ENCODE results near the gene BCL3.

The BCL3 gene

GRCh38 chr19:44738603-44739558 lies 9.6 kb upstream of the BCL3 start:
- H3K27ac Mint-ChIP-seq (ENCODE audit: low read depth): no peak overlapping the region
- H3K4me1 Mint-ChIP-seq: peaks cover 16% of the 10 kb centered on the region
- no peak for ATAC-seq (replicated peaks; ENCODE audit: extremely low read depth, poor library complexity, severe bottlenecking)
- H3K4me3 Mint-ChIP-seq: no peak overlapping the region
- no peaks in the 10 kb centered on the region for H3K27me3 Mint-ChIP-seq
- DNase-seq (ENCODE audit: low spot score in 2 of 2): no peak
- H3K36me3 Mint-ChIP-seq (ENCODE audit: insufficient read depth): peaks cover 1% of the 10 kb centered on the region
- H3K9me3 Mint-ChIP-seq: no peaks in the 10 kb centered on the region

GRCh38 chr19:44740351-44740824 lies 8.1 kb upstream of the BCL3 start:
- H3K9me3 Mint-ChIP-seq: no peaks in the 10 kb centered on the region
- DNase-seq (ENCODE audit: low spot score in 2 of 2) (no peak), ATAC-seq (replicated peaks; ENCODE audit: extremely low read depth, poor library complexity, severe bottlenecking) (no peak)
- no peaks in the 10 kb centered on the region for H3K27me3 Mint-ChIP-seq
- H3K4me1 Mint-ChIP-seq: peaks cover 16% of the 10 kb centered on the region
- peaks cover 1% of the 10 kb centered on the region for H3K36me3 Mint-ChIP-seq (ENCODE audit: insufficient read depth)
- no peak overlapping the region for H3K4me3 Mint-ChIP-seq
- peak overlapping the region; percentile 8 for H3K27ac Mint-ChIP-seq (ENCODE audit: low read depth)

DNA sequence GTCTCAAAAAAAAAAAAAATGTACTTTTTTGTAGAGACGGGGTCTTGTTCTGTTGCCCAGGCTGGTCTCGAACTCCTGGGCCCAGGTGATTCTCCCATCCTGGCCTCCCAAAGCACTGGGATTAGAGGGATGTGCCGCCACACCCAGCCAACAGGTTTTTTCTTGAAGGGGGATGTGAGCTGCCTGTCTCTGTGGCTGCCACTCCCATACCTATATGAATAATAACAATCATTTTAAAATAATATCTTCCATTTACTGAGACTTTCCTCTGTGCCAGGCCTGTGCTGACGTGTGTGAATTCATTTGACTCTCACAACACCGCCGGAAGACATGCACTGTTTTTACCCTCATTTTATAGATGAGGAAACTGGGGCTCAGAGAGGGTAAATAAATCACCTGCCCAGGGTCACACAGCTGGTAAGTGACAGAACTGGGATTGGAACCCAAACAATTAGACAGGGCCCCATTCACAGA lies 7.2 kb upstream of the BCL3 start:
- no peak overlapping the region for H3K27ac Mint-ChIP-seq (ENCODE audit: low read depth)
- peaks cover 3% of the 10 kb centered on the region for H3K36me3 Mint-ChIP-seq (ENCODE audit: insufficient read depth)
- no peaks in the 10 kb centered on the region for H3K9me3 Mint-ChIP-seq
- H3K27me3 Mint-ChIP-seq: no peaks in the 10 kb centered on the region
- DNase-seq (ENCODE audit: low spot score in 2 of 2) (no peak), ATAC-seq (replicated peaks; ENCODE audit: extremely low read depth, poor library complexity, severe bottlenecking) (no peak)
- peaks cover 16% of the 10 kb centered on the region for H3K4me1 Mint-ChIP-seq
- H3K4me3 Mint-ChIP-seq: no peak overlapping the region

GRCh38 chr19:44741841-44742329 lies 6.6 kb upstream of the BCL3 start:
- no peaks in the 10 kb centered on the region for H3K9me3 Mint-ChIP-seq
- no peaks in the 10 kb centered on the region for H3K27me3 Mint-ChIP-seq
- no peak overlapping the region for H3K4me3 Mint-ChIP-seq
- peaks cover 5% of the 10 kb centered on the region for H3K36me3 Mint-ChIP-seq (ENCODE audit: insufficient read depth)
- DNase-seq (ENCODE audit: low spot score in 2 of 2) (no peak), ATAC-seq (replicated peaks; ENCODE audit: extremely low read depth, poor library complexity, severe bottlenecking) (no peak)
- H3K27ac Mint-ChIP-seq (ENCODE audit: low read depth): no peak overlapping the region
- peaks cover 18% of the 10 kb centered on the region for H3K4me1 Mint-ChIP-seq

DNA sequence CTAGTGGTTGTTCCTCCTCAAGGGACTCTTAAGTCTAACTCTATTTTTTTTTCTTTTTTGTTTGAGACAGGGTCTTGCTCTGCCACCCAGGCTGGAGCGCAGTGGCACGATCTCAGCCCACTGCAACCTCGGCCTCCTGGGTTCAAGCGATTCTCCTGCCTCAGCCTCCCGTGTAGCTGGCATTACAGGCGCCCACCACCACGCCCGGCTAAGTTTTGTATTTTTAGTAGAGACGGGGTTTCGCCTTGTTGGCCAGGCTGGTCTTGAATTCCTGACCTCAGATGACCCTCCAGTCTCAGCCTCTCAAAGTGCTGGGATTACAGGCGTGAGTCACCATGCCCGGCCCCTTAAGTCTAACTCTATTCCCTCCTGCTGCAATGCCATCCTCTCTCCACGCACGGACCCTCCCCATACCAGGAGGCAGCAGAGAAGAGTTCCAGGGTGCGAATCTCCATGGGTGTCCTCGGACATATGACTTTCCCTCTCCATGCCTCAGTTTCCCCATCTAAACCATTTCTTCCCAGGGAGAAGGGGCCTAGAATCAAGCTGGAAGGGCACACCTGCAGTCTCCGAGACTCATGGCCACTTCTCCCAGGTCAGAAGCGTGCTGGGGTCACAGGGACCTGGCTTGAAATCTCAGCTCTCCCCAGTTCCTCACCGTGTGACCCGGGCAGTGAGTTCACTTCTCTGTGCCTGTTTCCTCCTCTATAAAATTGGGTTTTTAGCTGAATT lies 6.0 kb upstream of the BCL3 start:
- no peaks in the 10 kb centered on the region for H3K27me3 Mint-ChIP-seq
- peaks cover 18% of the 10 kb centered on the region for H3K4me1 Mint-ChIP-seq
- peaks cover 5% of the 10 kb centered on the region for H3K36me3 Mint-ChIP-seq (ENCODE audit: insufficient read depth)
- ATAC-seq (replicated peaks; ENCODE audit: extremely low read depth, poor library complexity, severe bottlenecking) (no peak), DNase-seq (ENCODE audit: low spot score in 2 of 2) (no peak)
- H3K27ac Mint-ChIP-seq (ENCODE audit: low read depth): no peak overlapping the region
- no peaks in the 10 kb centered on the region for H3K9me3 Mint-ChIP-seq
- H3K4me3 Mint-ChIP-seq: no peak overlapping the region

GRCh38 chr19:44744871-44745332 lies 3.6 kb upstream of the BCL3 start:
- no peaks in the 10 kb centered on the region for H3K27me3 Mint-ChIP-seq
- H3K36me3 Mint-ChIP-seq (ENCODE audit: insufficient read depth): peaks cover 15% of the 10 kb centered on the region
- H3K4me3 Mint-ChIP-seq: no peak overlapping the region
- no peak for ATAC-seq (replicated peaks; ENCODE audit: extremely low read depth, poor library complexity, severe bottlenecking)
- no peak for DNase-seq (ENCODE audit: low spot score in 2 of 2)
- H3K4me1 Mint-ChIP-seq: peaks cover 35% of the 10 kb centered on the region
- peak overlapping the region; percentile 93 for H3K27ac Mint-ChIP-seq (ENCODE audit: low read depth)
- H3K9me3 Mint-ChIP-seq: no peaks in the 10 kb centered on the region

GRCh38 chr19:44745341-44745831 lies 3.1 kb upstream of the BCL3 start:
- no peak for DNase-seq (ENCODE audit: low spot score in 2 of 2)
- Mint-ChIP-seq H3K36me3 (ENCODE audit: insufficient read depth) (peaks cover 15% of the 10 kb centered on the region), H3K27ac (ENCODE audit: low read depth) (peak overlapping the region; percentile 93), H3K4me1 (peaks cover 40% of the 10 kb centered on the region), H3K27me3 (no peaks in the 10 kb centered on the region), H3K9me3 (no peaks in the 10 kb centered on the region), H3K4me3 (peak overlapping the region; percentile 85)
- ATAC-seq (replicated peaks; ENCODE audit: extremely low read depth, poor library complexity, severe bottlenecking): no peak

GRCh38 chr19:44745887-44746600 lies 2.5 kb upstream of the BCL3 start:
- no peak for DNase-seq (ENCODE audit: low spot score in 2 of 2)

GRCh38 chr19:44746616-44746945 lies 1.9 kb upstream of the BCL3 start:
- Mint-ChIP-seq H3K36me3 (ENCODE audit: insufficient read depth) (peaks cover 20% of the 10 kb centered on the region), H3K4me1 (peaks cover 52% of the 10 kb centered on the region), H3K9me3 (no peaks in the 10 kb centered on the region), H3K4me3 (peak overlapping the region; percentile 85), H3K27me3 (no peaks in the 10 kb centered on the region), H3K27ac (ENCODE audit: low read depth) (peak overlapping the region; percentile 93)
- DNase-seq (ENCODE audit: low spot score in 2 of 2) (no peak), ATAC-seq (replicated peaks; ENCODE audit: extremely low read depth, poor library complexity, severe bottlenecking) (no peak)

More at GRCh38 chr19:44745887-44746600, 2.5 kb upstream of the BCL3 start:
- Mint-ChIP-seq H3K9me3 (no peaks in the 10 kb centered on the region), H3K27me3 (no peaks in the 10 kb centered on the region), H3K4me3 (peak overlapping the region; percentile 85), H3K27ac (ENCODE audit: low read depth) (peak overlapping the region; percentile 93), H3K4me1 (peaks cover 46% of the 10 kb centered on the region), H3K36me3 (ENCODE audit: insufficient read depth) (peaks cover 19% of the 10 kb centered on the region)
- no peak for ATAC-seq (replicated peaks; ENCODE audit: extremely low read depth, poor library complexity, severe bottlenecking)

DNA sequence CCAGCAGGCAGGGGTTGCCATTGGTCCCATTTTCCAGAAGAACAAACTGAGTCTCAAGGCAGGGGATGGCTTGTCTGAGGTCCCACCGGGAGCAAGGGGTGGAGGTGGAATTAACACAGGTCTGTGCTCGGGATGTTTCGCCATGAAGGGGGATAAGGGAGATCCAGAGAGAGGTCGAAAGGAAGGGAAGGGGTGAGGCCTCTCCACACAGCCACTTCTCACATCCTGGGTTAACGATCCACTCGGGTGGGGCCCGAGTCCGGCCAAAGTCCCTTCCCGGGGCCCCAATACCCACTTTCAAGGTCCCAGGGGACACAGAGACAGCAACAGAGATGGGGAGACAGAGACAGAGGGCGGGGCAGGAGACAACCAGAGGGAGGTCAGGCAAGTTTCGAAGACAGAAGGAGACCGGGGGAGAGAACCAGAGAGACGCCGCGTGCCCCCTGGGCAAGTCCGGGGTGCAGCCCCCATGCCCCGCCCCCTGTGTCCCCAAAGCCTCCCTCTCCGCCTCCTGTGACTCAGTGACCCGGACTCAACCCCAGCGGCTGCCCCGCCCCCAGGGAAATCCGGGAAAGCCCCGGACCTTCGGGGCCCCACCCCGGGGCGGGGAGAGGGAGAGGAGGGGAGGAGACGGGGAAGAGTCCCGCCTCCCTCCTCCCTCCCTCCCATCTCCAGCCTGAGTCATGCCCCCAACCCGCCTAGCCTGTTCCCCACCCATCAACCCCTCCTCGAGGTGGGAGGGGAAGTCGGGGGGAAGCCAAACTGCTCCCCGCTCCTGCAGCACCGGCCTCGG lies 1.4 kb upstream of the BCL3 start:
- Mint-ChIP-seq H3K27me3 (no peaks in the 10 kb centered on the region), H3K4me3 (peak overlapping the region; percentile 85), H3K4me1 (peaks cover 57% of the 10 kb centered on the region), H3K9me3 (no peaks in the 10 kb centered on the region), H3K27ac (ENCODE audit: low read depth) (peak overlapping the region; percentile 93), H3K36me3 (ENCODE audit: insufficient read depth) (peaks cover 24% of the 10 kb centered on the region)
- ATAC-seq (replicated peaks; ENCODE audit: extremely low read depth, poor library complexity, severe bottlenecking) (peak; percentile 54), DNase-seq (ENCODE audit: low spot score in 2 of 2) (peak; percentile 68 to 82)

DNA sequence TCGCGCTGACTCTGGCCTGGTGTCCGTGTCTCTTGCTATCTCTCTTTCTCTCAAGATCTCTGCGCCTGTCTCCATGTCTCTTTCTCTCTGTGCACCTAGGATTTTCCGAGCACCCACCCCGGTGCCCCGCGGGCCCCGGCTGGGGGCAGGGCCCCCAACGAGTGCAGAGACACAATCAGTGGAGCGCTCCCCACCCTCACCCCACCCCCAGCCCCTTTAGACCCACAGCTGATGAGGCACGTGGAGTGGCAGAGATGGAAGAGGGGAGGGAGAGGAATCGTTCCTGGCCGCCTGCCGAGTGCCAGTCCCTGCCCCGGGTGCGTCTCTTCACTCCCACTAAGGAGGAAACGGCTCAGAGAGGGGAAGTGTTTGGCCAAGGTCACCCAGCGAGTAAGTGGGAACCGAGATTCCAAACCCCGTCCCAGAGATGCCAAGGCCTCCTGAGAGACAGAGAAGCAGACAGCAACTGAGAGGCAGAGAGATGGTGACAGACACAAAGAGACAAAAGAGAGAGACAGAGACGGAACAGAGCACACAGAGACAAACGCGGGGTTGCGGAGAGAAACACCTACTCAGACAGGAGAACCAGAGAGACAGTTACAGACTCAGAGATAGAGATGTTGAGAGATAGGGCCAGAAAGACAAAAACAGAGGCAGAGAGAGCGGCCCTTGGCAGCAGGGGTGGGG lies 626 bp upstream of the BCL3 start:
- no peak for DNase-seq (ENCODE audit: low spot score in 2 of 2)
- Mint-ChIP-seq H3K36me3 (ENCODE audit: insufficient read depth) (peaks cover 28% of the 10 kb centered on the region), H3K27me3 (no peaks in the 10 kb centered on the region), H3K9me3 (no peaks in the 10 kb centered on the region), H3K4me3 (peak overlapping the region; percentile 85), H3K4me1 (peaks cover 59% of the 10 kb centered on the region), H3K27ac (ENCODE audit: low read depth) (peak overlapping the region; percentile 93)
- ATAC-seq (replicated peaks; ENCODE audit: extremely low read depth, poor library complexity, severe bottlenecking): peak; percentile 45

Data from central memory CD8-positive, alpha-beta T cell (primary cell).